Measurements from ENCODE around the gene COPG2. TPM values are rescaled to one million over a fixed set of nuclear protein-coding genes. Genes with fewer than 3 reads are reported as not detected.

COPG2 gene
- polyA plus RNA-seq, 4 donors = 51.4 to 71.2 (median 61.6) TPM

DNA sequence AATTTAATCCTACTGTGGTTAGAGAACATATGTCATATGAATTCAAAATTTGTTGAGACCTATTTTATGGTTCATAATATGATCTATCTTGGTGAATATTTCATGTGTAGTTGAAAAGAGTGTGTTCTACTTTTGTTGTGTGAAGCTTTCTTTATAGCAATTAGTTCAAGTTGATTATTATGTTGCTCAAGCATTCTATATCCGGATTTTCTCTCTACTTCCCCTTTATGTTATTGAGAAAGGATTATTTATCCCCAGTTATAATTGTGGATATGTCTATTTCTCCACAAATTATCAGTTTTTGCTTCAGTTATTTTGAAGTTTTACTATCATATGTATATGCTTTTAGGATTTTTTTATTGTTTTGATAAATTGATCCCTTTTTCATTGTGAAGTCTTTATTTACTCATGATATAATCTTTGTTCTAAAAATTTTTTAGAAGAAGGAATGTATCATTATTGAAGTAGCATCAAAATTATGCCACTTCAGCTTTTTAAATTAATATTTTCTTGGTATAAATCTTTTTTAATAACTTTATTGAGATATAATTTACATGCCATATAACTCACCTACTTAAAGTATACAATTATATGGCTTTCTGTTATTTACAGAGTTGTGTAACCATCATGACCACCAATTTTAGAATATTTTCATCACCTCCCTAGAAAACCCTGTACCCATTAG, 188.7 kb downstream of the COPG2 start:
- DNase-seq (ENCODE audit: low read depth in 4 of 4, low spot score in 3 of 4) = no peak

DNA sequence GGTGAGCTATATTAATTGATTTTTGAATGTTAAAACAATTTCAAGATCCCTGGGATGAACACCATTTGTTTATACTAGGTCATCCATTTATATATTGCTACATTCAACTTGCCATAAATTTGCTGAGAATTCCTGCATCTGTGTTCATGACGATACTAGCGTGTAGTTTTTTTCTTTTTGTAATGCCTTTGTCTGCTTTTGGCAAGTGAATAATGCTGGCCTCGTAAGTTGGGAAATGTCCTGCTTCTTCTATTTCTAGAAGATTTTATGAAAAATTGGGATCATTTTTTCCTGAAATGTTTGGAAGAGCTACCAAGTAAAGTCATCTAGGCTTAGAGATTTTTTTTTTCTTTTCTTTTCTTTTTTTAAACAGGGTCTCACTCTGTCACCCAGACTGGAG, 189.6 kb downstream of the COPG2 start:
- no peak for DNase-seq (ENCODE audit: low read depth in 4 of 4, low spot score in 3 of 4)

DNA sequence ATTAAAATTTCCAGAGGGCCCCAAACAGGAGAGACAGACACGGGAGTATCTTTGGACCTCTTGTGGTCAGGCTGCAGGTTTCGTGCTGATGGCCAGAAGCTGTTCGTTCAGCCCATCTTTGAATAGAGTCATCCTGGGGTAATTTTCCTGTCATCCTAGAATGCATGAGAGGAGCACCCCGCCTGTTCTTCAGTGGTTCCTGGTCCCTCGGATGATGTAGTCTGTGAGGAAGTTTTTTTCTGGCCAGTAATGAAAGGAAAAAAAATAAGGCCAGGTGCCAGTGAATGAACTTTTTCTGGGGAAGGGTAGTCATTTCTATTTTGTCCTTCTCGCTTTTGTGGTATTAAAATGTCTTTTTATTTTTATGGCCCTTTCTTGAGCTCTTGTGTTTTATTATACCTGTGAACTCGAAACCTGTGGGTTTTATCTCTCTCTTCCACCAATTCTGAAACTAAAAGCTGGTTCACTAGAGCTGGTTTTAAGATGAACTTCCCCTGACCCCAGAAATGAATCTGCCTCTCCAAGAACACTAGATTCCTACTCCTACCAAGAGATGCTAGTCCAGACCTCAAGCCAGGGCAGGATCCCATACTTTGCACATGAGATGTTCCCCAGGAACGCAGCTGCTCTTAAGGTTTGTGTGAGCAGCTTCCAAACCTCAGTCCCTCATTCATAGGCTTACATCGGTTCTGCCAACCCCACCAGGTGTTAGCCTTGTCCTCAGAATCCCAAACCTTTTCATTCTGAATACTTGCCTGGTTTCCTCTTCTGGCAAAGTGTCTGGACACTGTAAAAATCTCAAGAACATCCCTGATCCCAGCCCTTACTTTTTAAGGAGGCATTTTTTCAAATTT, 192.0 kb downstream of the COPG2 start:
- DNase-seq (ENCODE audit: low read depth in 4 of 4, low spot score in 3 of 4) = no peak

DNA sequence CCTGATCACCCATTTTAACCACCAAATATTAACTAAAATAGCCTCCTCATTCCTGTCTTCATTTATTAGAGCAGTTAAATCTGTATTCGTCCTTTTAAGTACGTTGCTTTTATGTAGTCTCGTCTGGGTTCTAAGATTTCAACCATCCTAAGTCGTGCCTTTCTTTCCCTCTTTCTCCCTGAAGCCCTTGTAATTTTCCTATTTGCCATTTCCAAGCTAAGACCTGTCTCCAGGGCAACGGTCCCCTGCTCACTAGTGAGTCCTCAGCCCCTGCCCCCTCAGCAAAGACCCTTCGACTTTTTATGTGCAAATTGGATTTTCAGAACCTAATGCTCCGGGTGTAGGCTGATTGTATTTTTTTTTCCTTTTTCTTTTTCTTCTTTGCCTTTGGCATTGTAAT, 192.8 kb downstream of the COPG2 start:
- DNase-seq (ENCODE audit: low read depth in 4 of 4, low spot score in 3 of 4) = no peak

DNA sequence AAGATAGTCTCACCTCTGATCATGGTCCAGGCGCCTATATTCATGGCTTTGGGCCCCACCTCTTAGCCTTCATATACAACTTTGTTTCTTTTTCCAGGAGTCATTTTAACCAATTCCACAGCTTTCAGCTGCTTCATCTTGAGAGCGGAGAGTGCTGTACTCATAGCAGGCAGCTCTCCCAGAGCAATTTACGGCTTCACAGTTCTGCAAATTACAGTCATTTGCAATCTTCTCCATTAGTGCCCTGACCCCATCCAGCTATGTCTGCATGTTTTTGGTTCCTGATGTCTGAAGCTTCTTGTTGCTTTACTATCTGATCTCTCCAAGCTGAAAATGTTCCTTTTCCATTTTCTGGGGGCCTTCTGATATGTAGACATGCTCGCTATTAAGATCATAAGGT, 194.7 kb downstream of the COPG2 start:
- DNase-seq (ENCODE audit: low read depth in 4 of 4, low spot score in 3 of 4) = no peak

DNA sequence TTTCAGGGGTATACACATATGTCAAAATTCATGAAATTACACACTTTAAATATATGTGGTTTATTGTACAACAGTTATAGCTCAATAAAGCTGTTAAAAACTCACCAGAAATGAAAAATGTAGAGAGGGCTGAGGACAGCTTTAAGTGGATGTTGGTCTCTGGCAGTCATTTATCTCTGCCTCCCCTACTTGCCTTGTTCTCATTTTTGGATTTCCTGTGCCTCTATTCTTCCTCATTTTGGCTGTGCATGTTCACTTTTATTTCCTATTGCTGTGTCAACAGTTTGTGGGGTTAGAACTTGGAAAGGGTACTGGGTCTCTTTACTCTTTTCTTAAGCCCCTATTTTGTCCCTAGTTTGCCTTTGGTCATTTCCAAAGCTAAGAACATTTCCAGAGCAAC, 195.3 kb downstream of the COPG2 start:
- DNase-seq (ENCODE audit: low read depth in 4 of 4, low spot score in 3 of 4) = no peak

DNA sequence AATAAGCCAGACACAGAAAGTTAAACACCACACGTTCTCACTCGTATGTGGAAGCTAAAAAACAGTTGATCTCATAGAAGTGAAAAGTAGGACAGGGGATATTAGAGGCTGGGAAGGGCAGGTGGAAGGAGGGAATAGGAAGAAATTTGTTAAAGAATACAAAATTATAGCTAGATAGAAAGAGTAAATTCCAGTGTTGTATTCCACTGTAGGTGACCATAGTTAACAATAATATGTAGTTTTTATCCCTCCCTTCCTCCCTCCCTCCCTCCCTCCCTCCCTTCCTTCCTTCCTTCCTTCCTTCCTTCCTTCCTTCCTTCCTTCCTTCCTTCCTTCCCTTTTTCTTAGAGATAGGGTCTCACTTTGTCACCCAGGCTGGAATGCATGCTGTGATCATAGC, 196.6 kb downstream of the COPG2 start:
- no peak for DNase-seq (ENCODE audit: low read depth in 4 of 4, low spot score in 3 of 4)

DNA sequence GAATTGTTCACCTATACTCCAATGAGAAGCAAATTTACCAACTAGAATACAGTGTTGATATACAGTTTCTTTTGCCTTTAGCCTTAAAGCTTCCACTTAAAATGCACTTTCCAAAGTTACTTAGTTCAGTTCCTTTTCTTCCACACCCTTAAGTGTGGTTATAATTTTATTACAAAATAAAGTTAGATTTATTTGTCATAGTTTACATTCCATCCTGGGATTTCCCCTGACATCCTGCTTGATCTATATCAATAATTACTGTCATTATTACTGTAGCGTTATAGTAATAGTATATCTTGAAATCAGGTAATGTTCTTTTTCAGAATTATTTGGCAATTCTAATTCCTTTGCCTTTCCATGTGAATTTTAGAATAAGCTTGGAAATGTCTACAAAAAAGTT, 199.9 kb downstream of the COPG2 start:
- no peak for DNase-seq (ENCODE audit: low read depth in 4 of 4, low spot score in 3 of 4)

DNA sequence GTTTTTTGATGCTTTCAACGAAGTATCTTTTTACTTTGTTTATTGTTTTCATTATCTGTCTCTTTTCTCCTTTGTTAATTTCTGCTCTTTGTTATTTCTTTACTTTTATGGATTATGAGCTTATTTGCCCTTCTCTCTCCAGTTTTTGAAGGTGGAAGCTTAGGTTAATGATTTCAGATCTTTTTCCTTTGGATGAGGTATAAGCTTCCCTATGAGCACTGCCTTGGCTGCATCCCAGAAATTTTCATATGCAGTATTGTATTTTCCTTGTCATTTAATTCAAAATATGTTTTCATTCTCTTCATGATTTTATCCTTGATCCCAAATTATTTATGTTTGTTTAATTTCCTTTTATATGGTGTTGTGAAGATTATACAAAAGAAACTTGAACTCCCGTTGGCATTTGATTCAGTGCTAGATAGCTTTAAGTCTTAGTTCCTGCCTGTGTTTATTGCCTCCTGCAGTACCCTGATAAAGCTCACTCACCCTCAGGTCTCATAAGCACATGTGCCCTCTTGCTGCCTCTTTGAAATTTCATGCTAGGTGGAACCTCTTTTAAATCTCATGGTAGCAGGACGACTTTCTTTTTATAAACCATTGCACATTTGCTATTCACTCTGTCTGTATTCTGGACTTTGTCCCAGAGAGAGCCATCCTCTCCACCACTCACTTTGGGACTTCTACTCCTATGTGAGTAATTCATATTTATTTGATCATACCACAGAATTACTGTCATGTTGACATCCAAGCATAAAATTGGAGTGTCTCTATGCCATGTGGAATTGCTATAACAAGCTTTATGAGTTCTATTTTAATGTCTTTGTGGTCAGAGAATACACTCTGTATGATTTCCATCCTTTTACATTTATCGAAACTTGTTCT, 204.8 kb downstream of the COPG2 start:
- DNase-seq (ENCODE audit: low read depth in 4 of 4, low spot score in 3 of 4) = no peak

DNA sequence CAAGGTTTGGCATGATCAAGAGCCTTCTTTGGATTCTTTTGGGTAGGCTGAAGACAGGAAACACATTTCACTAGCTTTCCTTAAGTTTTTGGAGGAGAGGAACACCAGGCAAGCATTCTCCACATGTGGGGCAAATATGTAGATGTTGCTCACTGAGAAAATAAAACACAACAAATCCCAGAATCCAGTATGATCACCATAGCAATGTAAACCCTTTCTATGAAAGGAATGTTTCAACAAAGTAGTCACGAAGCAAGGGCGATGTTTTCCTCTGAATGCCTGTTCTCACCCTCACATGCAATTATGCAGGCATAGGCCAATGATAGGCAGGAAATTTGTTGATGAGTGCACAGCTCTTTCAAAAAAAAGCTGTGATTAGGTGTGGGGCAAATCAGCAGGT, 207.3 kb downstream of the COPG2 start:
- DNase-seq (ENCODE audit: low read depth in 4 of 4, low spot score in 3 of 4) = no peak

DNA sequence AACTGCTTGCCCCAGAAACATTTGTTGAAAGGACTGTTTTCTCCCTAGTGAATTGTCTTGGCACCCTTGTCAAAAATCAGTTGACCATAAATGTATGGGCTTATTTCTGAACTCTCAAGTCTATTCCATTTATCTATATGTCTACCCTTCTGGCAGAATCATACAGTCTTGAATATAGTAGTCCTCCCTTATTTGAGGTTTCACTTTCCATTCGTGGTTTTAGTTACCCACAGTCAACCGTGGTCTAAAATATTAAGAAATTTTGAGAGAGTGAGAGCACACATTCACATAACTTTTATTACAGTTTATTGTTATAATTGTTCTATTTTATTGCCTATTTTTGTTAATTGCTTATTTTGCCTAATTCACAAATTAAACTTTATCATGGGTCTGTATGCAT, 210.3 kb downstream of the COPG2 start:
- no peak for DNase-seq (ENCODE audit: low read depth in 4 of 4, low spot score in 3 of 4)

Other genes with a start within 250 kb of the COPG2 start
- gene CEP41, start 227.7 kb downstream of the COPG2 start, polyA plus RNA-seq (ENCODE audit: insufficient read length in 4 of 4) = 10 to 100 TPM; 22.6 to 34.8 (median 28.3) TPM
- 1,000 to 10,000 TPM in 1 of 4 donors, 100 to 1,000 TPM in 3; 647 to 1,335 (median 819) TPM for gene MEST, start 176.7 kb downstream of the COPG2 start, polyA plus RNA-seq (ENCODE audit: insufficient read length in 4 of 4)
- under 1 TPM in 2 of 4 donors, not detected in 2; 0.13 to 0.22 TPM for gene TSGA13, start 17.8 kb upstream of the COPG2 start, polyA plus RNA-seq (ENCODE audit: insufficient read length in 4 of 4)
- gene KLF14, start 65.5 kb upstream of the COPG2 start, polyA plus RNA-seq (ENCODE audit: insufficient read length in 4 of 4) = 1 to 10 TPM in 1 of 4 donors, under 1 TPM in 3; 0.42 to 4.3 (median 0.84) TPM